T-helper 2 cell treated with Interferon-gamma antibody and Interleukin-4, amounts not matched to agents 5 μg/mL and 100 μg/mL, for 36 hours (primary cell): Measurements from ENCODE around the gene TOPBP1.

Experiments used
- DNase-seq: peaks from one replicate; pipeline ENCODE4 v3.0.0; 2021; ENCODE audit warnings: low spot score
- H3K27ac Mint-ChIP-seq: one replicate; pipeline ENCODE4 v1.8.0; 2021; ENCODE audit warnings: mild to moderate bottlenecking, mixed read lengths
- H3K27me3 Mint-ChIP-seq: one replicate; pipeline ENCODE4 v1.8.0; 2021; ENCODE audit warnings: low read depth, mixed read lengths
- H3K36me3 Mint-ChIP-seq: one replicate; pipeline ENCODE4 v1.8.0; 2021; ENCODE audit warnings: low read depth, mixed read lengths
- H3K4me1 Mint-ChIP-seq: one replicate; pipeline ENCODE4 v1.8.0; 2021; ENCODE audit warnings: low read depth, mixed read lengths
- H3K4me3 Mint-ChIP-seq: one replicate; pipeline ENCODE4 v1.8.0; 2022; ENCODE audit warnings: mild to moderate bottlenecking, moderate library complexity, mixed read lengths
- H3K9me3 Mint-ChIP-seq: one replicate; pipeline ENCODE4 v1.8.0; 2021; ENCODE audit warnings: mixed read lengths

The TOPBP1 gene

DNA sequence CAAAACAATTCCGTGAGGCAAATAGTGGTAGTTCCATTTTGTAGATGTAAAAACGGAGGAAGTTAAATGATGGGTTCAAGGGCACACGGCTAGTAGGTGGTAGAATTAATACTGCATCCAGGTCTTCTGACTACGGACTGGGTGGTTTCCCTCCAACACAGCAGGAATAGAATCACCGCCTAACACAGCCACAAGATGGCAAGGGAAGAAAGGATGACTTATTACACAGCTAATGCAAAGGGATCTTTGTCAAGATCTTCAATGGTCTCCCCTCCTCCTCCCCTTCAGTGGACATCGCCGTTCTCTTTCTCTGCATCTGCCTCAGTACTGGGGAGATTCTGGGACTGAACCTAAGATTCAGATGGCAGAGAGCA is 524 bp upstream of the TOPBP1 start:
- peak overlapping the region; percentile 98 for H3K4me3 Mint-ChIP-seq
- peaks cover 28% of the 10 kb centered on the region for H3K36me3 Mint-ChIP-seq
- no peaks in the 10 kb centered on the region for H3K27me3 Mint-ChIP-seq
- H3K9me3 Mint-ChIP-seq, result no peaks in the 10 kb centered on the region
- H3K4me1 Mint-ChIP-seq, result peaks cover 30% of the 10 kb centered on the region
- DNase-seq, result peak; percentile 39
- peak overlapping the region; percentile 97 for H3K27ac Mint-ChIP-seq

- peak overlapping the region; percentile 56 for H3K27ac Mint-ChIP-seq
- H3K4me3 Mint-ChIP-seq, result peak overlapping the region; percentile 98
- H3K36me3 Mint-ChIP-seq, result peaks cover 45% of the 10 kb centered on the region
- H3K27me3 Mint-ChIP-seq, result no peaks in the 10 kb centered on the region
- H3K4me1 Mint-ChIP-seq, result peaks cover 36% of the 10 kb centered on the region
- DNase-seq, result no peak
- H3K9me3 Mint-ChIP-seq, result no peaks in the 10 kb centered on the region
Measured at GRCh38 chr3:133659806-133660205, 1.9 kb downstream of the TOPBP1 start.

DNA sequence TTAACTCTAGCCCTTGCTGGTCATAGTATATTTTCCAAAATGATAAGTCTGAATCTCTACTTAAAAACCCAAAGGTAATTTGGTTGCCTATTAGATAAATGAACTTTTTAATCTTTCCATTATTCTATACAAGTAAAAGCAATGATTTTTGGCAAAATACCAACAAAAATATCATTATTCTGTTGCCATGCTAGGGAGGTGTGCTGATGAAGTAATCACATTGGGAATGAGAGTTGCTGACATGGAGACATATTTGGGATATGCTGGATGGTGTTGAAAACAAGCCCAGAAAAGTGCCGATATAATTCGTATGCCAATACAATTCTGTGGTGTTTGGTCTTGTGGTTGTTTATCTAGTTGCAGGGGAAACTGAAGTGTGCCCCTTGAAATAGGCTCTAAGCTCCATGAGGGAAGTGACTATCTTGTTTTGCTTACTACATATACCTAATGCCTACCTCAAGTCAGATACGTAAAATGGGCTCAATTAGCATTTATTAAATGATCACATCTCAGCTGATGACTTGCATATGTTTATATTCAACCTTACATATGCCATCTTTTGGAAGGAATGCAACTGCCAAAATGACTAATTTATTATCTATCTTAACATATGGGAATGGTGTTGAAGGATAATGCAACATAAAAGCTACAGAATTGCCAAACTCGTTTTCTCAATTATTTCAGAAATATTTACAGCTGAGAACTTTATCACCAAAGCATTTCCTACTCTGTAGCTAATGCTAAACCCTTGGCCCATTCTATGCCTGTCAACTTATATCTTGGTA is 5.8 kb downstream of the TOPBP1 start:
- no peak overlapping the region for H3K4me3 Mint-ChIP-seq
- H3K4me1 Mint-ChIP-seq, result peaks cover 32% of the 10 kb centered on the region
- H3K36me3 Mint-ChIP-seq, result peaks cover 62% of the 10 kb centered on the region
- no peaks in the 10 kb centered on the region for H3K27me3 Mint-ChIP-seq
- DNase-seq, result no peak
- H3K9me3 Mint-ChIP-seq, result no peaks in the 10 kb centered on the region
- H3K27ac Mint-ChIP-seq, result no peak overlapping the region

GRCh38 chr3:133649486-133650068 is 12.2 kb downstream of the TOPBP1 start:
- Mint-ChIP-seq H3K4me3 (no peak overlapping the region), H3K27me3 (no peaks in the 10 kb centered on the region), H3K9me3 (no peaks in the 10 kb centered on the region), H3K36me3 (peaks cover 52% of the 10 kb centered on the region), H3K27ac (no peak overlapping the region), H3K4me1 (peaks cover 22% of the 10 kb centered on the region)
- DNase-seq, result no peak

- H3K9me3 Mint-ChIP-seq, result no peaks in the 10 kb centered on the region
- H3K36me3 Mint-ChIP-seq, result peaks cover 68% of the 10 kb centered on the region
- no peak overlapping the region for H3K27ac Mint-ChIP-seq
- no peaks in the 10 kb centered on the region for H3K27me3 Mint-ChIP-seq
- peaks cover 15% of the 10 kb centered on the region for H3K4me1 Mint-ChIP-seq
- no peak overlapping the region for H3K4me3 Mint-ChIP-seq
- no peak for DNase-seq
Measured at GRCh38 chr3:133644768-133645167, 17.0 kb downstream of the TOPBP1 start.

DNA sequence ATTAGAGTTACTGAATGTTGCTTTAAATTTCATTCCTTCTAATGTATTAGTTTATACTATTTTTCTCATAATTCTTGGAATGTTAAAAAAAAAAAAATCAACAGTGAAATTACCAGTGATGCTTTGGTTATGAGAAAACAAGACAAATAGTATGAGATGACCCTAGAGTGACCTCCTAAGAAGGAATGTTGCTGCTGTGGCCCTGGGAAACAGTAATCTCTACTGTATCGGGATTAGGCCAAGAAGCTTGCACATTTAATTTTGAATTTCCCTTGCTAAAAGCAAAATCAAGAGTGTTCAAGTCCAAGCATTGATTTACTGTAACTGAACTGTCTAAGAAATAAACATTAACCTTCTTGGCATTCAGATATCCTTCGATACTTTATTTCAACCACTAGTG is 18.1 kb downstream of the TOPBP1 start:
- Mint-ChIP-seq H3K4me1 (peaks cover 12% of the 10 kb centered on the region), H3K27ac (no peak overlapping the region)

GRCh38 chr3:133641254-133641653 is 20.5 kb downstream of the TOPBP1 start:
- Mint-ChIP-seq H3K27ac (no peak overlapping the region), H3K4me3 (no peak overlapping the region), H3K36me3 (peaks cover 77% of the 10 kb centered on the region), H3K9me3 (peaks cover 10% of the 10 kb centered on the region), H3K27me3 (no peaks in the 10 kb centered on the region), H3K4me1 (peaks cover 3% of the 10 kb centered on the region)
- DNase-seq, result no peak

More for the DNA sequence above, 18.1 kb downstream of the TOPBP1 start:
- H3K27me3 Mint-ChIP-seq, result no peaks in the 10 kb centered on the region
- H3K4me3 Mint-ChIP-seq, result no peak overlapping the region
- peaks cover 10% of the 10 kb centered on the region for H3K9me3 Mint-ChIP-seq
- no peak for DNase-seq
- H3K36me3 Mint-ChIP-seq, result peaks cover 74% of the 10 kb centered on the region

GRCh38 chr3:133633439-133633838 is 28.3 kb downstream of the TOPBP1 start:
- H3K27ac Mint-ChIP-seq, result no peak overlapping the region
- peaks cover 71% of the 10 kb centered on the region for H3K36me3 Mint-ChIP-seq
- H3K4me3 Mint-ChIP-seq, result no peak overlapping the region
- no peaks in the 10 kb centered on the region for H3K9me3 Mint-ChIP-seq
- H3K27me3 Mint-ChIP-seq, result no peaks in the 10 kb centered on the region
- peaks cover 9% of the 10 kb centered on the region for H3K4me1 Mint-ChIP-seq
- no peak for DNase-seq

GRCh38 chr3:133629146-133629545 is 32.6 kb downstream of the TOPBP1 start:
- H3K27me3 Mint-ChIP-seq, result no peaks in the 10 kb centered on the region
- peaks cover 6% of the 10 kb centered on the region for H3K4me1 Mint-ChIP-seq
- H3K4me3 Mint-ChIP-seq, result no peak overlapping the region
- no peaks in the 10 kb centered on the region for H3K9me3 Mint-ChIP-seq
- DNase-seq, result no peak
- H3K27ac Mint-ChIP-seq, result no peak overlapping the region
- H3K36me3 Mint-ChIP-seq, result peaks cover 58% of the 10 kb centered on the region

DNA sequence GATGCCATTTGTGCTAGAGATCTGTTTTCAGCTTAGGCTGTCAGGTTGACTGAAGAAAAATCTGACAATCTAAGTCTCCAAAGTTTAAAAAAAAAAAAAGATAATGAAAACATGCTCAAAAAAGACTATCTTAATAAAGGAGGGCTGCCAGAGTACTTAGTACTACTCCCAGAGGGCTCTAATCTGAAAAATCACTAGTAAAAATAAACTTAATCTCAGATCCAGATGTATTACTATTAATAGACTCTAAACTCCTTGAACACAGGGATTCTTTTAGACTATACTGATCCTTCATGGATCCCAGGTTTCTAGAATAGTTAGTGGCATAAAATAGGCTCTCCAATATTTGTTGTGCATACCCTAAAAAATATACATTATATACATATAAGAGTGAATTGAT is 34.0 kb downstream of the TOPBP1 start:
- Mint-ChIP-seq H3K27ac (no peak overlapping the region), H3K4me1 (peaks cover 5% of the 10 kb centered on the region), H3K4me3 (no peak overlapping the region), H3K27me3 (no peaks in the 10 kb centered on the region), H3K36me3 (peaks cover 58% of the 10 kb centered on the region), H3K9me3 (no peaks in the 10 kb centered on the region)
- DNase-seq, result no peak

DNA sequence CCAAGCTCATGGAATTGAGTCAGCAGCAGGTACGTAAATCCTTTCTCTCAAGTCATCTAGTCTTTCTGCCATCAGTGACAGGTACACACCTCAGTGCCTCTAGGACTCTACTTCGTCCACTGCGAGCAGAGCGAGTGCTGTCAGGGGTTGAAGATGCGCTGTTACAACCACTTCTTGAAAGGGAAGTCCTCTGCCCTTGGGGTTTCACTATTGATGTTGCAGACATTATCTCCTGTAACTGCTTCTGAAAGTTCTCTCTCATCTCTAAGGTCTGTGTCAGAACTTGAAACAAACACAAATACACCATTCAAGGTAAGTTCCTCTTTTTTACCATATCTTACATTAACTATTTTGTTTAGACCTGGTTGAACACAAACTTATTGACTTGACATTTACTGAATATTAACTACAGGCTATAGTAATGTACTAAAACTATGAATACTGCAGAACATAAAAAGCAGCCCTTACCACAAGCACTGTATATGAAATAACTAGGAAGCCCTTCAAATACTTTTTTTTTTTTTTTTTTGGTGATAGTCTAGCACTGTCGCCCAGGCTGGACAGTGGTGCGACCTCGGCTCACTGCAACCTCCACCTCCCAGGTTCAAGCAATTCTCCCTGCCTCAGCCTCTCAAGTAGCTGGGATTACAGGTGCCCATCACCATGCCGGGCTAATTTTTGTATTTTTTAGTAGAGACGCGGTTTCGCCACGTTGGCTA is 41.5 kb downstream of the TOPBP1 start:
- Mint-ChIP-seq H3K9me3 (no peaks in the 10 kb centered on the region), H3K27me3 (no peaks in the 10 kb centered on the region), H3K27ac (peak overlapping the region; percentile 38), H3K4me1 (peaks cover 12% of the 10 kb centered on the region), H3K36me3 (peaks cover 69% of the 10 kb centered on the region), H3K4me3 (no peak overlapping the region)
- no peak for DNase-seq

DNA sequence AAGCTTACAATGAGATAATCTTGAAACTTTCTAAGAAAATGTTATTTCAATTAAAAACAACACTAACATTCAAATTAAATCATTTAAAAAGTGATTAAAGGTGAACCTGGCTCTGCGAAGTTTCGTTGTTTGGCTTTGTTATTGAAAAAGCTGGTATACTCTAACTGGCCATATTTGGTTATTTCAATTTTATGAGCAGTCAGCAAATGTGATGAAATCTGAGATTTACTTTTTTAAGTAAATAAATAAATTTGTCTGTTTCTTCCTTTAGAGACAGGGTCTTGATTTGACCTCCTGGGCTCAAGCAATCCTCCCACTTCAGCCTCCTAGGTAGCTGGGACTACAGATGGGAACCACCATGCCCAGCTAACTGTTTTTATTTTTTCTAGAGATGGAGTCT is 50.2 kb downstream of the TOPBP1 start:
- no peak overlapping the region for H3K27ac Mint-ChIP-seq
- no peaks in the 10 kb centered on the region for H3K9me3 Mint-ChIP-seq
- no peak overlapping the region for H3K4me3 Mint-ChIP-seq
- DNase-seq, result no peak
- H3K4me1 Mint-ChIP-seq, result peaks cover 5% of the 10 kb centered on the region
- H3K36me3 Mint-ChIP-seq, result peaks cover 77% of the 10 kb centered on the region
- H3K27me3 Mint-ChIP-seq, result no peaks in the 10 kb centered on the region

- H3K27ac Mint-ChIP-seq, result no peak overlapping the region
- no peaks in the 10 kb centered on the region for H3K9me3 Mint-ChIP-seq
- H3K4me1 Mint-ChIP-seq, result peaks cover 5% of the 10 kb centered on the region
- DNase-seq, result no peak
- peaks cover 75% of the 10 kb centered on the region for H3K36me3 Mint-ChIP-seq
- no peak overlapping the region for H3K4me3 Mint-ChIP-seq
- H3K27me3 Mint-ChIP-seq, result no peaks in the 10 kb centered on the region
Measured at GRCh38 chr3:133610031-133610430, 51.7 kb downstream of the TOPBP1 start.

GRCh38 chr3:133608388-133608787 is 53.4 kb downstream of the TOPBP1 start:
- DNase-seq, result no peak
- no peaks in the 10 kb centered on the region for H3K9me3 Mint-ChIP-seq
- peaks cover 72% of the 10 kb centered on the region for H3K36me3 Mint-ChIP-seq
- peaks cover 6% of the 10 kb centered on the region for H3K4me1 Mint-ChIP-seq
- no peak overlapping the region for H3K27ac Mint-ChIP-seq
- no peaks in the 10 kb centered on the region for H3K27me3 Mint-ChIP-seq
- H3K4me3 Mint-ChIP-seq, result no peak overlapping the region
